HG03064 (cell line): ENCODE data around the gene SCO2.
"Not testable (repeated sequence)": the region's sequence is repeated elsewhere in the genome, so short reads cannot be mapped to it uniquely, and the experiment has no call there.

ENCODE experiments used
- ATAC-seq: cut with Tn5 transposase; IDR thresholded peaks from one replicate; pipeline ENCODE4 v1.9.1; 2021; ENCODE audit warnings: low read depth; ENCODE audit not compliant: unreplicated experiment

SCO2 gene

DNA sequence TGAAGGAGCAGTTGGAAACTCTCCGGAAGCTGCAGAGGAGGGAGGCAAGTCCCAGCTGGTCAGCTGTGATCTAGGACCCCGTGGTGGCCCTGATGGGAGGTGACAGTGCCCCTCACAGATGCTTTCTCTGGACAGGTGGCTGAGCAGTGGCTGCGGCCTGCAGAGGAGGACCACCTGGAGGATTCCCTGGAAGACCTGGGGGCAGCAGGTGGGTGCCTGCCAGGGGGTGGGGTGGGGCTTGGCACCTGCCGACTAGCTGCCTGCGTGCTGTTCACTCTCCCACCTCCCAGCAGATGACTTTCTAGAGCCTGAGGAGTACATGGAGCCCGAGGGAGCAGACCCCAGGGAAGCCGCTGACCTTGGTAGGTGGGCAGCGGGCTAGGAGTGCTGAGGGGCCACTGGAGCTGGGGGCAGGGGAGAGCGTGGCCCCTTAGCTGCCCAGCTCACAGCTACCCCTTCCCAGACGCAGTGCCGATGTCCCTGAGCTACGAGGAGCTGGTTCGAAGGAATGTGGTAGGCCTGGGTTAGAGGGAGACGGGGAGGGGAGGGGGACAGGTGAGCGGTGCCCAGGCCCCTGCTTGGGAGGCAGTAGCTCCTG, 3.1 kb downstream of the SCO2 start:
- no peak for ATAC-seq

DNA sequence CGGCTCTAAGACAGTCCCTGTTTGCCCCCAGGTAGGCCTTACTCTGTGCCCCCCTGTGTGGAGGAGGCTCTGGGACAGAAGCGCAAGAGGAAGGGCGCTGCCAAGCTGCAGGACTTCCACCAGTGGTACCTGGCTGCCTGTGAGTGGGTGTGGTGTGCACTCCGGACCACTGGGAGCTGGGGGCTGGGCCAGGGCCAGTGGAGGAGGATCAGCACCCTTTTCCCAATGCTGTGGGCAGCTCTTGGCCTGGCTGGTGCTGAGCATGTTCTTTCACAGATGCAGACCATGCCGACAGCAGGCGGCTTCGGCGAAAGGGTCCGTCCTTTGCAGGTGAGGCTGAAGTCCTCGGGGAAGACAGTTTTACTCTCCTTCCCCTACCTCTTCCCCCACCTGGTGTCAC, 3.7 kb downstream of the SCO2 start:
- no peak for ATAC-seq

DNA sequence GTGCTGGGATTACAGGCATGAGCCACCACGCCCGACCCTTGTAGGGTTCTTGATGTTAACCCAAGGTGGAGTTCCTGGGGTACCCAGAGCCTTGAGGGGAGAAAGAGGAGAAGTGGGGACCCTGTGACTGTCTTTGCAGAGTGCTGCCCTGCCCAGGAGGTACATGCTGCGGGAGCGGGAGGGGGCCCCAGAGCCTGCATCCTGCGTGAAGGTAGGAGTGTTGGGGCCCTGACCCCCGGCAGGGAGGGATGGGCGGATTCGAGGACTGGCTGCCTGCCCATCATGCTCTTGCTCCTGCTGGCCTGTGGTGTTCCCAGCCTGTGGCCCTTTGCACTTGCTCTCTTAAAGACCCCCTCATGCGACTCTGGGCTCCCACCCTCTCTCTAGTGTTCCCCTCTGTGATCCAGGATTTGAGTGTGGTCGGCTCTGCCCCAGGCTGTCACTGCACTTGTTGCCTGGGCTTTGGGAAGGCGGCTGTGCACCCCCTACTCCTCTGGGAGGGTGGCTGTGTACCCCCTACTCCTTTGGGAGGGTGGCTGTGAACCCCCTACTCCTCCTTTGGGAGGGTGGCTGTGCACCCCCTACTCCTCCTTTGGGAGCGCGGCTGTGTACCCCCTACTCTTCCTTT, 4.5 kb downstream of the SCO2 start:
- ATAC-seq: no peak

GRCh38 chr22:50520184-50520583, 5.2 kb downstream of the SCO2 start:
- ATAC-seq: not testable (repeated sequence)

- ATAC-seq: no peak
Observed at GRCh38 chr22:50519151-50519550, 6.2 kb downstream of the SCO2 start.

GRCh38 chr22:50518606-50519005, 6.8 kb downstream of the SCO2 start:
- ATAC-seq: no peak

GRCh38 chr22:50517495-50518260, 7.7 kb downstream of the SCO2 start:
- no peak for ATAC-seq

DNA sequence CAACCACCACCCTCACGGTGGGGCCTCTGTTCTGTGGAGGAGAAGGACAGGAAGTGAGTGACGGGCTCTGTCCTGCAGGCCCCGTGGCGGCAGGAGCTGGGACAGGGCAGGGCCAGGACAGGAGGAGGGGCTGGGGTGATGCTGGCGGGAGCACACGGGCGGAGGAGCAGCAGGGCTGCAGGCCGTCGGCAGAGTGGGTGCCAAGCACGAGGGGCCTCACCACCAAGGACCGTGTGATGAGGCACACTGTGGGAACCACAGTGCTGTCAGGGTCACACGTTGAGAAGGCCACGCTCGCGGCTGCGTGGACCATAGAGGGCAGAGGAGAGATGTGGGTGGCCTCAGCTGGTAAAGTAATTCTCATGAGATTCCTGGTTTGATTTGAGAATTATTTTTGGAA, 8.5 kb downstream of the SCO2 start:
- ATAC-seq: no peak

DNA sequence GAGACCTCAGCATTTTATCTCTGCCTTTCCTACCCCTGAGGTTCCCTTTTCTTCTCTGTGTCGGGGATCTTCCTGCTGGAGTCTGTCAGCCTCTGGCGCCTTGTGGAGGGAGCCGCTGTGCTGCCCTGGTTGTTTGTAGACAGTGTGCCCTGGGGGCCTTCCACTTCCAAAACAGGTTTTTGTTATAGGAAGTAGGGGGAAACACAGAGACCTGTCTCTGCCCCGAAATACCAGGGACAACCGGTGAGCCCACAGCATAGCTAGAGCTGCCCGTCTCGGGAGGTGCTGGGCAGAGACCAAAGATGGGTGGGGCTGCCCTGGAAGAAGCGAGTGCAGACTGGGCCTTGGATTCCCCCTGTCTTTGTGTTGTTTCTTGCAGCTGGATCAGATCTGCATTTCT, 9.3 kb downstream of the SCO2 start:
- no peak for ATAC-seq

DNA sequence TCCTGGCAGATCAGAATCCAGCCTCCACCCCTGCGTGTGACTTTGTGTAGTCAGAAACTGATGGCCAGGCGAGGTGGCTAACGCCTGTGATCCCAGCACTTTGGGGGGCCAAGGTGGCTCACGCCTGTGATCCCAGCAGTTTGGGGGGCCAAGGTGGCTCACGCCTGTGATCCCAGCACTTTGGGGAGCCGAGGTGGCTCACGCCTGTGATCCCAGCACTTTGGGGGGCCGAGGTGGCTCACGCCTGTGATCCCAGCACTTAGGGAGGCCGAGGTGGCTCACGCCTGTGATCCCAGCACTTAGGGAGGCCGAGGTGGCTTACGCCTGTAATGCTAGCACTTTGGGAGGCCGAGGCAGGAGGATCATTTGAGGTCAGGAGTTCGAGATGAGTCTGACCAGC, 12.2 kb downstream of the SCO2 start:
- ATAC-seq: no peak

DNA sequence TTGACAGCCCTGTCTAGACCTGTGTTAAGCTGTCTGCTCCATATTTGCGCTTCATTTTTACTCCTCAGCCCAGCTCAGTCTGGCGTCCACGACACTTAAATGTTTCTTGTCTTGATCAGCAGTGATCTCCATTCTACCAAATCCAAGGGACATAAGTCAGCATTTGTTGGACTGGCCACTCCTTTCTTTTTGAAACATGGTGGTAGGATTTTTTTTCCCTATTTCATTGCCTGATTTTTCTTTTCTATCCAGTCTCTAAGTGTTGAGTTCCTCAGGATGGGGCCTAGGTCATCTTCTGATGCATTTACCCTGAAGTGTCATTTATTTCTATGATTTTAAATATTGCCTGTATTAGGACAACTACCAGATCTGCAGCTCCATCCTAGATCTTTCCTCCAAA, 16.5 kb downstream of the SCO2 start:
- no peak for ATAC-seq

DNA sequence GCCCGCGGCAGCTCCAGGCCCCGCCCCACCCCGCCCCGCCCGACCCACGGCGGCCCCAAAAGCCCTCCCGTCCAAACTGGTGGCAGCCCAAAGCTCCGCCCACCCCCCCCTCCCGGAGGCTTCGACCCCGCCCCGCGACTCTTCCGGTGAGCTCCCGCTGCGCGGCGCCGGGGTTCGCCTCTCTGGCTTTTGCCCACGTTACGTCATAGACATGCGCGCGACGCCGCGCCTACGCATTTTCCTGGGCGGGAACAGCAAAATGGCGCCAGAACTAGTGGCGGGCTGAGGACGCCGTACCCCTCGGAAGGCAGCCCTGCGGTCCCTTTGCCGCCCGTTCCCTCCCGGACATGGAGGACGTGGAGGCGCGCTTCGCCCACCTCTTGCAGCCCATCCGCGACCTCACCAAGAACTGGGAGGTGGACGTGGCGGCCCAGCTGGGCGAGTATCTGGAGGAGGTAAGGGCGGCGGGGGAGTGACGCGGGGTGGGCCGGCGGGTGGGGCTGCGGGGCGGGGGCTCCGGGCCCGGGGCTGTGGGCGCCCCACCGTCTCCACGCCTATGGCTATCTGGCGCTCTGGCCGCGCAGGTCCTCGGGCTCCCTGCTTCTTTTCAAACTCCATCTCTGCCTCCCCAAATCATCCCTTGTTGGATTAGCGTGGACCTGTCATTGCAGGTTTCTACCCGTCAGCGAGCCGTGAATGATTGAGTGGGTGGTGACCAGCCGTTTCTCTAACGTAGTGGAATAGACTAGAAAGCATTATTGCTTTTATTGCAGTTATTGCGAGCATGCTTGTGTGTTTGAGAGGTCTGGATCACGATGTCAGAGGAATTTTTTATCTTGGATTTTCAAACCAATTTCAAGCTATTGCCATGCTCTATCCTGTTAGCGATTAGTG, 17.2 kb downstream of the SCO2 start, which contains the start of gene NCAPH2:
Gene NCAPH2, plus strand, starts transcription at position 234 of the 894 bp plus-strand sequence. Its CDS starts 114 bp downstream, at position 348.
- no peak for ATAC-seq

DNA sequence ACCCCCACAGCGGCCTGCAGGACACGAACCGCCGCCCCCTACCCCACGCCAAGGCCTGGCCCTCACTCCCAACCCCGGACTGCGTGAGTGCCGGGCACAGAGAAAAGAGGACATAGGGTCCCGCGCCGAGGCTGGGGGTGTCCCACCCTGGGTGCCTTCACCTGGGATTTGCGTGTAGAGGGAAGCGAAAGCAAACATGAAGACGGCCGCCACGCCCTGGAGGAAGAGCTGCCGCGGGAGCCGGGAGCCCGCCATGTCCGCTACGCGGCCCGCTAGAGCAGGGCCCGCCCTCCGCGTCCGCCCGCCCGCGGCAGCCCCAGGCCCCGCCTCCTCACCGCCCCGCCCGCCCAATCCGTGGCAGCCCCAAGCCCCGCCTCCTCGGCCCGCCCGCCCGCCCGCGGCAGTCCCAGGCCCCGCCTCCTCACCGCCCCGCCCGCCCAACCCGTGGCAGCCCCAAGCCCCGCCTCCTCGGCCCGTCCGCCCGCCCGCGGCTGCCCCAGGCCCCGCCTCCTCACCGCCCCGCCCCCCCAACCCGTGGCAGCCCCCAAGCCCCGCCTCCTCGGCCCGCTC, 17.9 kb downstream of the SCO2 start, which contains the start of gene LMF2:
Gene LMF2, minus strand, starts transcription at position 282 of the 570 bp plus-strand sequence. Its CDS starts 27 bp downstream, at position 255.
- ATAC-seq: no peak

DNA sequence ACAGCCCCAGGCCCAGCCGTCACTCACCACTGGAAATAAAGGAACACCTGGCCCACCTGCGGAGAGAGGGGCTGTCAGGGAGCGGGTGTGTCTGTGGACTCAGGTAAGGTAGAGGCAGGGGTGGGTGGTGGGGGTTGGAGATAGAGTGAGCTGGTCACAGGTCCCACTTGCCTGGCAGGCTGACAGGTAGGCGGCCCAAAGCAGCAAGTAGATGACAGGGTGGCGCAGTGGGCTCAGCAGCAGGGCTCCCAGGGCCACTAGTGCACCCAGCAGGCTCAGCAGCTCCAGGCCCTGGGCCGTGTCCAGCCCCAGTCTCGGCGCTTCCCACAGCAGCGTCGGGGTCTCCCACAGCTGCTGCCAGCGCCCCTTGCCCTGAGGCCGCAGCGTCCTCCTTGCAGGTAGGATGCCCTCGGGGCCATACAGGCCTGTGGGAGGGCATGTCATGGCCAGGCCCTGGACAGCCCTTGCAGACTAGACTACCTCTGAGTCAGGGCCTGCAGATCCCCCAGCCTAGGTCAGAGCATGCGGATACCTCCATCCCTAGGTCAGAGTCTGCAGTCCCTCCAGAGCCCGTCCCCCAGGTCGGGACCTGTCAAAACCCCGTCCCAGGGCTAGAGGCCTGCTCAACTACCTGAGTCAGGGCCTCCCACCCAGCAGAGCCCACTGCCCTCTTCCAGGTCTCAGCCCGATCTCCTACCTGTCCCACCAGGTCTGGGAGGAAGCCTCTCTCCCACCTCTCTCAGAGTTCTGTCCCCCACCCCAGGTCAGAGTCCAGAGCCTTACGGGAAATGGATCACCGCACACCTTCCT, 18.6 kb downstream of the SCO2 start:
- no peak for ATAC-seq

DNA sequence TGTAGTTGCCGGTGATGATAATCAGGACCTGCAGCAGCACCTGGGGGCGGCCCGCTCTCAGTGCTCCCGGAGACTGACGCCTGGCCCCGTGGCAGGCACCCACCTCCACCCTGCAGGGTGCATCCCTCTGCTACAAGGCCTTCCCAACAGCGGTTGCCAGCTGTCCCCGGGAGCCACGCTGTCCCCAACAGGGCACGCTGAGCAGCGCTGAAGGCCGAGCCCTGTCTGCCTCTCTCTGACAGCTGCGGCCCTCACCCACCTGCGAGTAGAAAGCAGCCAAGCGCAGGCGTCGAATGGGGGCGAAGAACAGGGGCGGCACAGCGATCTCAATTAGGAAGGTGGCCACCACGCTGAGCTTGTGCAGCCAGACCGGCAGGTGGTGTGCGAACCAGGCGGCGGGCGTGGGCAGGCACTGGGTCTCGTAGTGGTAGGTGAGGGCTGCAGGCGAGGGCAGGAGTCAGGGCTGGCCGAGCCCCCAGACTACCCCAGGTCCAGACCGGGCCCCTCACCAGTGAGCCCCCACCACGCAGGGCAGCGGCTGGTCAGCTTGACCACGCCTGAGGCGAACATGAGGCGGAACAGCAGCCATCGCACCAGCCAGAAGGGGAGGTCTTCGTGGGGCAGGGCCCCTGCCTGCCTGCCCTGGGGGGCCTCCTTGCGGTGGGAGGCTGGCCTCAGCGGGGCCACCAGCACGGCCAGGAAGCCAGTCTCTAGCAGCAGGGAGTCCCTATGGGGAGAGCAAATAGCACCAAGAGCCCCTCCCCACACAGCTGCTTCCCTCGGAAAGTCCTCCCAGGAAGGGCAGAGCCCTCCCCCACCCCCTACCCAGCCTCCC, 19.4 kb downstream of the SCO2 start:
- no peak for ATAC-seq

GRCh38 chr22:50505276-50505775, 20.1 kb downstream of the SCO2 start:
- no peak for ATAC-seq

DNA sequence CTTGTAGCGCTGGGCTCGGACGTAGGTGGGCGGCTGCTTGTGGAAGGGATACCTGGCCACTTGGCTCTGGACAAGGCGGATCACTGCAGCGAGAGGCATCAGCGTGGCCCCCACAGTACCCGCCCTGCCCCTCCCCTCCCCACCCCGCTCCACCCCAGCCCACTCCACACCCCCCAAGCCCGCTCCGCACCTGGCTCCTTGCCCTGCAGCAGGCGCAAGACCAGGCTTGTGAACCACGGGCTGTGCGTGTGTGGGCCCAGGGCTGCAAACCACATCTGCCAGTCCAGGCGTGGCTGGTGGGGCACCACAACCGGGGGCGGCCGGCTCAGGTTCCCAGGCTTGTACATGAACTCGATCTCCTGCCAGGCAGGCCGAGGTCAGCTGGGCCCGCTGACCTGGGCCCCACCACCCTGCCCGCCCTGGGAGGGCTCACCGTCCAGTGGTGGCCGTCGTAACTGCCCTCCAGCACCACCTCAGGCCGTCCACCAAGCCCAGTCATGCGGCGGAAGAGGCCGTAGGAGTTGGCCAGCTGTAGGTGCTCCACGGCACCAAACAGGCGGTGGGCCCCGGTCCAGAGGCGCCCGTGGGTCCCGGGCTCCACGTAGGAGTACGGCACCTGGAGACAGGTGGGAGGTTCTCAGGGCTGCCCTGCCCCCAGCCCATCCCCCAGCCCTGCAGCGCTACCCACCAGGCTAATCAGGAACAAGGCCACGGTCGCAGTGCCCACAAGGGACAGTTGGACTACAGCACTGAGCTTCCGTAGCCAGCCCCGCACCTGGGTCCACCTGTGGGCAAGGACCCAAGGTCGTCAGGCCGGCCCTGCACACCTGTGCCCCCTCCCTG, 20.8 kb downstream of the SCO2 start:
- ATAC-seq: no peak
